HG03108 (cell line): ENCODE results near the gene SLC22A16.

Experiments
- ATAC-seq: cut with Tn5 transposase; IDR thresholded peaks from one replicate; pipeline ENCODE4 v1.9.1; 2021; ENCODE audit warnings: moderate library complexity; ENCODE audit not compliant: unreplicated experiment

SLC22A16 gene

DNA sequence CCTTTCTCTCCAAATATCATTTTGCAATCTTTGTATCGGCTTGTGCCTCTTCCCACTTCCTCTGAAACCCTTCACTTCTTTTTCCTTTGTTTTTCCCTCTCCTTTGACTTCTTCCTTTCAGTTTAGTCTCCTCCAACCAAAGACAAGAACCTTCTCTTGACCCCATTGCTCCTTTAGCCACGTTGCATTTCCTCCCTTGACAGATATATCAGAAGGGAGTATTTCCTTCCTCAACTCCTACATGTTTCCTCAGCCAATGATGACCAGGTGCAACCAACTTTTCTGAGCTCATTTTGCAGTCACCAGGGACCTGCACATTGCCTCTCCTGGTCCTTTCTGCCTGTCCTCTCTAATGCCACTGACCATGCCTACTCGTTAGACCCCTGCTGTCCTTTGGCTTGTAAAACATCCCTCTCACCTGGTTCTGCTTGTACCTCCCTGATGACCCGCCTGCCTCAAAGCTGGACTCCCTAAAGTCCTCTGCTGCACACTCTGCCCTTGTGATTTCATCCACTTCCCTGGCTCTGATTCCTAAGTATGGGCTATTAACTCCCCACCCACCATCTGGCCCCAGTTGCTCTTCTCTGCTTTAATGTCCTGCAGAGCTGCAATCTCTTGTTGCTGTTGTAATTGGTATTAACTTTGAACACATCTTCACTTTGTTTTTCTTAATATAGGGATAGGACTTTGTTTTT lies 27.4 kb downstream of the SLC22A16 start:
- ATAC-seq: no peak

DNA sequence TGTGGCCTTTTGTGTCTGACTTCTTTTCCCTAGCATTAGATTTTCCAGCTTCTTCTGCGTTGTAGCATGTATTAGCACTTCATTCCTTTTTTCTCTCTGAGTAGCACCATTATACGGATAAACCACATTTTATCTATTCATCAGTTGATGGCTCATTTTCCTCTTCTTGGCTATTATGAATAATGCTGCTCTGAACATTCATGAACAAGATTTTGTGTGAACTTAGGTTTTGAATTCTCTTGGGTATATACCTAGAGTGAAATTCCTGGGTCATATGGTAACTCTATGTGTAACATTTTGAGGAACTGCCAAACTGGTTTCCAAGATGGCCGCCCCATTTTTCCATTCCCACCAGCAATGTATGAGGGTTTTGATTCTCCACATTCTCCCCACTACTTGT lies 28.7 kb downstream of the SLC22A16 start:
- no peak for ATAC-seq

DNA sequence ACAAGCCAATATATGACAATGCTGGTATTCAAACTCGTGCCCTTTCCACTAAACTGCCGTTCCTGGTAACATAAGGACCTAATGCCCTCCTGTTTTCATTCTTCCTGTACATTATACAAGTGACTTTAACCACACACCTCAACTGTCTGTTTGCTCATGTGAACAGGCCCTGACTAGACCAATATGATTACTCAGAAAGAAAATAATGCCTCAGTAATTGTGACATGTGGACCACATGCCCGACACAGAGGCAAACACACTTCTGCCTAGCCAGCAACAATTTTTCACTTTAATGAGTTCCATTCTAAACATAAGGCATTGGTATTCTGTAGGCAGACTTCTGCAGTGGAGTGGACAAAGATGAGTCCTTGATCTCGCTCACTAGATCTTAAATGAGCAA lies 30.0 kb downstream of the SLC22A16 start:
- no peak for ATAC-seq

DNA sequence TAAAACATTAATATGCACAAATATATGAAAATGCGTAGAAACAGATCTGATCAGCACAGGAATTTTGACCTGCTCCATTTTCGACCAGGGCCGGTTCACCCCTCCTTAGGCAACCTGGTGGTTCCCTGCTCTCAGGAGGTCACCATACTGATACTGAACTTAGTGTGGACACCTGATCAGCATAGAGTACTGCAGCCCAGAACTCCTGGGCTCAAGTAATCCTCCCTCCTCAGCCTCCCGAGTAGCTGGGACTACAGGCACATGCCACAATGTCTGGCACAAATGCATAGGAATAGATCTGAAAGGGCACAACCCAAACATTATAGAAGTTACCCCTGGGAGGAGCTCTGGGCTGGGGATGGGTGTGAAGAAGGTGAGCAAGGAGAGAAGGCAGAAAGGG lies 36.4 kb downstream of the SLC22A16 start:
- ATAC-seq: no peak

DNA sequence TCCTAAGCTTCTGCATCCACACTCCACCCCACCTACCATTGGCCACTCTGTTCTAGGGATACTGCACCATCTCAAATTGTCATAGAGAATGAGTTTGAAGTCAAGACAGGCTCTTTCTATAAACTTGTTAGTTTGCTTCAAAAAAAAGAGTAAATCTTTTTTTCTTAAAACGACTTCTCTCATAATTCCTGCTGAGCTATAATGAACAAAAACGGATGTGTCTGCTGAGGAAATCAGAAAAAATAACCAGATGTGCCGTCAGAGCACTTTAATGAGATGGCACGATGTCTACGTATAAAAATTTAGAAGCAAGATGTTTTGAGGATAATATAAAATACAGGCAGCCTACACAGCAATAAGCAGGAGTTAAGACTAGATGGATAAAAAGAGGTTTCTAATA lies 37.1 kb downstream of the SLC22A16 start:
- ATAC-seq: no peak

DNA sequence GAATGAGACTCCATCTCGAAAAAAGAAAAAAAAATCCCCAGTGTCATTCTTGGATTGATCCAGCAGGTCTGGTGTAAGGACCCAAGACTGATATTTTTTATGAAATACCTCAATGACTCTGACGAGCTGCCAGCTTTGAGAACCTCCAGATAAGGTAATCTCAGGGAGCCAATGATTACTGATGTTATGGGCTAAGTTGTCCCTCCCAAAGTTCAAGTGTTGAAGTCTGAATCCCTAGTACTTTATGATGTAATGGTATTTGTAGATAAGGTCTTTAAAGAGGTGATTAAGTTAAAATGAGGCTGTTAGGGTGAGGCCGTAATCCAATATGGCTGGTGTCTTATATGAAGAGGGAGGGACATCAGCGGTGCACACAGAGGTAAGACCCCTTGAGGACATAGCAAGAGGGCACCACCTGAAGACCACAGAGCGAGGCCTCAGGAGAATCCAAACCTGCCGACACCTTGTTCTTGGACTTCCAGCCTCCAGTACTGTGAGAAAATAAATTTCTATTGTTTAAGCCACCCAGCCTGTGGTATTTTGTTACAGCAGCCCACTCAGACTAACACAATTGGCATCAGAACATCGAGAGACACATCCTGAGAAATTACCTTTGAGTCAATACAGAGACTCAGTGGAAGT lies 41.3 kb downstream of the SLC22A16 start:
- no peak for ATAC-seq

DNA sequence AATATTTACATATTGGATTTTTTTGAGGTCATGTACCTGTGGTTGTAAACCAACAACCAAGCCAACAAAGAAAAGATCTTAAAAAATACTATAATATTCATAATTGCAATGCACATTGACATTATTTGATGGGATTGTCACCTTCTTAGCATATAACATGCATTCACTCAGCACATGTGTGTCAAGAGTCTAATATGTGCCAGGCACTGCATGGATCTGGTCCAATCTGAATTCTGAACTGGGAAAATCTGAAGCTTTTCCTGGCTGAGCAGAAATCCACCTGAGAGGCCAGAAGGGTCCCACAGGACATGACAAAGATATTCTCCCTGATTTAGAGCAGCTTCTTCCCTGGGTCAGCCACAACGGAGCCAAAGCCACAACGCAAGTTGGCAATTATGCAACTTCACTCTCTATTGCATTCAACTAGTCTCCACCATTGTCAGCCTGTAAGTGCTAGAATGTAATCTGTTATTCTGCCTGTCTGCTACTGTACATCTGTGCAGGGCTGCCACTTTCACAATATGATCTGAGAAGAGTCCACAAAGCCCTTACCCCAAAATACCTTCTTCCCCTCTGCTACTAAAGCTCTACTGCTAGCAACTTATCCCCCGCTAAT lies 44.0 kb downstream of the SLC22A16 start:
- ATAC-seq: no peak

DNA sequence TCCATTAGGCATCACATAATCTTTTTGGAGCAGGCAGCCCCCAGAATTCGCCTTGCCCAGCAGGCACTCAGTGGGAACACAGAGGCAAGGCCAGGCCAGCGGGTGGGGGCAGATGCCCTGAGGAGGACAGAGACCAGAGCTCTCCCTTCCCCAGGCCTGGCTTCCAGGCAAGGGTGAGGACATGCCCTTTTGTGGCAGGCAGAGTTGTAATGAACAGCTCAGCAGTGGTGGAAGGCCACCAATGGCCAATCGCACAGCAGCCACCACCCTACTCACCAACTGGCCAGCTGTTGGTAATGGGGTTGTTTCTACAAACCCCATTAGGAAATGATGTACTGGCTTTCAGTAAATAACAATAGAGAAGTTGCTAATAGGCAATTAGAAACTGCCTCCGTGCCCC lies 45.7 kb downstream of the SLC22A16 start:
- no peak for ATAC-seq

DNA sequence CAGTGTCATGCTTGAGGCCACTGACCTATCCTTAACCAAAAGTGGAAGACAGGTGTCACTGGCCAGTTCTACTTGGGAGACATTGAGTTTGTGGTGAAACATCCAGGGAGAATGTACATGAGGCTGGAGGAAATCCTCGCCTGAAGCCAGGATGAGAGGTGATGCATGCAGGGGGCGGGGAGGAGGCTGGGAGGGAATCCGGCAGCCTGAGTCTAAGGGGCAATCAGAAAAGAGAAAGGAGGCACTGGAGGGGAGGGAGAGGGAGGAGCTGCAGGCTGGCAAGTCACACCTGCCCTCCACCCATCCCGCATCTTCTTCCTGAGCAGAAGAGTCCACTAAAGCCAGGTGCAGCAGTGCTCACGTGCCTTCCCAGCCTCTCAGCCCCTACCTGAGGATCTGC lies 46.2 kb downstream of the SLC22A16 start:
- ATAC-seq: no peak

DNA sequence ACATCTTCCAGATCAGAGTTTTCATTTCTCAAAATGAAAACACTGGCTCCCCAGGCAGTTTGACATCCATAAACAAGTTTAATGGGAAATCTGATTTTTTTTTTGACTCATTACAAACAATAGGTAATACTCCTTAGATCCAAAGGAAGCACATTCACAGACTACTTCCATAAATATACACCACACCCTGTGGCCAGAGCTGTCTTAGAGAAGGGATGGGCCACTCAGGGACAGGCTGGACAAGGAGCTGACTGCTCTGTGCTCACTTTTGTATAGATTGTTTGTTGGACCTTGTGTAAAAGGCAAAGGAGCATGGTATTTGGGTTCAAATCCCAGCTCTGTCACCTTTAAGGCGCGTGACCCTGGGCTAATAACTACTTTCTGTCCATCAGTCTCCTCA lies 48.3 kb downstream of the SLC22A16 start:
- no peak for ATAC-seq

DNA sequence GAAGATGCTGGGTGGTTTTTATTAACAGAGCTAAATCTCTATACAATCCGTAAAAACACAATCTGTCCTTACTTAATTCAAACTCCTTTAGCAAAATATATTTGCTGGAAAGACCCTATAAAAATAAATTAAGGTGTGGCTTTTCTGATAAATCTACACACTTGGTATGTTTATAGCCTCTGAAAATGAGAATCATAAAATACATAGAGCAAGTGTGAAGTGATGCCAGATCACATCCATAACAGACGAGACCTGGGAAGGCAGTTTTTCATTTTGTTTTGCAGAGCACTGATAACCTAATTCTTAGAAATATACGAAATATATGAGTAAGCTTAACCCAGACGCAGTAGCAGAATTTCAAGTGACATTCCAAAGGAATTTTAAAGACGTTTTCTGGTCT lies 50.6 kb downstream of the SLC22A16 start:
- no peak for ATAC-seq

DNA sequence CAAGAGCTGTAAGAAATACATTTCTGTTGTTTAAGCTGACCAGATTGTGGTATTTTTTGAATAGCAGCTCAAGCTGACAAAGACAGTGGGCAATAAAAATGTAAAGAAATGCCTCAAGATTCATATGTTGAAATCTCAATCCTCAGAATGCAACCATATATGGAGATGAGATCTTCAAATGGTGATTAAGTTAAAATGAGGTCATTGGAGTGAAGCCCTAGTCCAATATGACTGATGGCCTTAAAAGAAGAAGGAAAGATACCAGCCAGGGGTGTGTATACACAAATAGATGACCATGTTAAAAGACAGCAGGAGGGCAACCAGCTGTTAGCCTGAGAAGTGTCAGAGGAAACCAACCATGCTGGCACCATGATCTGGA lies 54.0 kb downstream of the SLC22A16 start:
- ATAC-seq: no peak

DNA sequence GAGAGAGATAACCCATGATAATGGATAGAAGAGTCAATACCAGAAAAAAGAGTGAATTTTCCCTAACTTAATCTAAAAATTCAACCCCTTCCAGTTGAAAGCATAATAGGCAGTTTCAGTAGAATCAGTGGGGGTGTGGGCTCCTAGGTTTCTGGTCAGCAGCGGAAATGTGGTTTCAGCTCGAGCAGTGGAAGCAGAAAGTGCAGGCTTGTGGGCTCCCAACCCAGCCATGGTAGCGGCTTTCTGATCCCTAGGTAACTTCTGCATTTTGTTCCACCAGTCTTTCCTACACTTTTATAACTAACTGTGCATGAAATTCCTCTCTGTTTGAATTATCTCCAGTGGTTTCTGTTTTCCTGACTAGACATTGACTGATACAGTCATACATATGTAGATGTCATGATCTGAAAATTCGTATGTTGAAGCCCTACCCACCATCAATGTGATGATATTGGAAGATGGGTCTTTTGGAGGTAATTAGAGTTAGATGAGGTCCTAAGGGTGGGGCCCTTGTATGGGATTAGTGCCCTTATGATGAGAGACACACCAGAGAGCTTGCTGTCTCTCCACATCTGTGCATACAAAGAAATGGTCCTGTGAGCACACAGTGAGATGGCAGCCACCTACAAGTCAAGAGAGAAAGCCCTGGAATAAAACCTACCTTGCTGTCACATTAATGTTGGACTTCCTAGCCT lies 54.5 kb downstream of the SLC22A16 start:
- no peak for ATAC-seq

DNA sequence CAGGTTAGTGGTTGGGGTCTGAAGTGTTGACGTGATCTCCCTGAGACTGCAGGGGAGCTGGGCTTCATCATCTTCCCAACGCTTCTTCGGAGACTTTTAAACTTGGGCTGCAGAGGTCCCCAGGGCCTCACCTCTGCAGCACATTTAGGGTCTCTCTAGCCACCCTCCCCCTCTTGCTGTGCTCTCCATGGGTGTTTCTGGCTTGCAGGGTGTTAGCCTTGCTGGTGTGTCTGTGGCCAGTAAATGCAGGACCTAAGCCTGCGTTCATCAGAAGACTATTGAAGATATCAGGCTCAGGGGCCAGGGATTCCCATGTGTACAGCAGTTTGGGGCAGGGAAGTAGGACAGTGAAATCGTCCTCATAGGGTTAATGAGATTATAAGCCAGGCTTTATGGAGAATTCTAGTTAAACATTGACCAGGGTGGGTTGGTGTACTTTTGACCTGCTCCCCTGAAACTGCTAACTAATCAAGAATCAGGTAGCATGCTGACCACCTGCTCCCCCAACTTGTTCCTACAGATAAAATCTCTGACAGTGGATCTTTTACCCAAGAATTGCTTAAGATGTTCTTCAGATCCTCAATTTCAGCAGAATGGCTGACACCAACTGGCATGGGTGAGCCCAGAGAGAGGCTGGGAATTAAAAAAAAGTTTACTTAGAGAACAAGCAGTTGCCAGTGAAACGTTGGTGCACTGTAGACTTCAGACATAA lies 57.2 kb downstream of the SLC22A16 start:
- no peak for ATAC-seq

DNA sequence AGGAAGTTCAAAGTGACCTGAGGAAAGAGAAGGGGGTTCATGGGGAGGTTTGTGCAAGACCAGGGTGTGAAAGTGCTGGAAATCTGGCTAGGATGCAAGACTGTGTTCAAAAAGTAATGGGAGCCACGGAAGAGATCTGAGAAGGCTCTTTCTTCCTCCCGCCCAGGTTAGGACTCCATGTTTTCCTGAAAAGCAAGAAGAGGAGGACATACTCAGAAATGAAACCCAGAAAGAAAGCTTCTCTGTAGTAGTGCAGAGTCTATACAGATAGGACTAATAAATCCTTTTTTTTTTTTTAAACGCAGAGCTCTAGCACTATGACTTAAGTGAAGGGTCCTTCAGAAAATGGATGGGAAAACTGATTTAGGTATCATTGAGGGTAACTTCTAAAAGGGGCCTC lies 57.8 kb downstream of the SLC22A16 start:
- ATAC-seq: no peak

DNA sequence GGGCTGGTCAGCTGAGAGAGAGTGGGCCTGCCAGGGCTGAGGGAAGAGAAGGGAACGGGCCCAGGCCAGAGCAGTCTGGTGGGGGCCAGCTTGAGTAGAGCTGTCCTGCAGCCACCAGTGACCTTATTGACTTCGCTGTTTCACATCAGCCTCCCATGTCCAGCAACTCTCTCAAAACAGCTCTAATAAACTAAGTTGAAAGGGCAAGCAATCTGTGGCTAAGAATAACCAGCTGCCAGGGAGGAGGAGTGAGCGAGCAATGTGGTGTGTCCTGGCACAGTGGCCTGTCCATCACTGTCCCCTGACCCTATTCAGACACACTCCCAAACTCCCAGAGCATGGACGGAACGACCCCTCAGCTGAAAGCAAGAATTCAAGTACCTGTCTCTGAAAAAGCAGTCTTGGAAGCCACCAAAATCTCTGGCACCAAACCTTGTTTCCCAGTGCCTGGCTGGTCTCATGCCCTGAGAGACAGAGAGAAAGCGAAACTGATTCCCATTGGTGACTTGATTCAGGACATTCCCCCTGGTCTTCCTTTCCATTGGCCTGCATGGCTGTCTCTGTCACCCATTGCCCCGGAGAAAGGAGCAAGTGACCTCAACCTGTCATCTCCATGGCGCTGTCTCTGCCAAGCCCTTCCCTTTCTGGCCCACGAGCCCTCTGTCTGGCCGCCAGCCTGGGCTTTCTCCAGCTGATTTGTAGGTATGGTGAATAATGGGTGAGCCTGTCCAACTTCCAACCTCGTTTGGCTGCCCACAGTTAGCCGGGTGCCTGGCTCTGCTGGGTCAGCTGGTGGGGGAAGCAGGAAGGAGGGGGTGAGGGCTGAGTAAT lies 61.1 kb downstream of the SLC22A16 start, which contains the start of gene DDO:
Gene DDO, minus strand, starts transcription at position 490 of the 831 bp plus-strand sequence. CDS start 2,113 bp downstream, outside the sequence.
- ATAC-seq: peak; percentile 43

DNA sequence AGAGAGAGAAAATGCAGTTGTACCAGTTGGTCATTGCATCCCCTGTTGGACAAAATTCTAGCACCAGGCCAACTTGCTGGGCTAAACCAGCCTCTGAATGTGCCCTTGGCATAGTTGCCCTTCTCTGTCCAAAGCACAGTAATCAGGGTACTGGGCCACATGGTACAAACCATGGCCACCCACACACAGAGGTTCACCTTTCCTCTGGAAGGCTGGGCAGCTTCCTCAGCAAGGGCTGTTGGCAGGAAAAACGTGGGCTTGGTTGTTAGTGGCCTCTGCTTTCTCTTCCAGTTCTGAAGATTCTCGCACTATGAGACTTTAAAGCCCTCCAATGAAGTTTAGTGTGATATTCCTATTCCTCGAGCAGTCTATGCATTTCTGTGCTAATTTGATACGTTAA lies 61.7 kb downstream of the SLC22A16 start:
- no peak for ATAC-seq

DNA sequence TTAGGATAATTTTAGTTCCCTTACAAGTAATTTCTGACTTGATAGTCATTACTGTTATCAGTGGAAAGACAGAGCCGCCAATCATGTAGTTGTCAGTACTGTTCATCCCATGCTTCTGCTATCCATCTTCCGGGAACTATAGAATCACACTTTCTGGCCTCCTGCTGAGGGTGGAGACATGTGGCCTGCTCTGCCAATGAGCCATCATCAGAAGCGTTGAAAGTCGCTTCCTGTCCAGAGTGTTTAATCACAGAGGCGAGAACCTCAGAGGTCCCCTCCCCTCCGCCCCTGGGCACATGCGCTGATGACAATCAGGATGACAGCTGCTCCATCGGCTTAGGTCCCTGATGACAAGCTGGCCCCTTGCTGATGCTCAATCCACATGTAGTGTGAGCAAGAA lies 64.1 kb downstream of the SLC22A16 start:
- ATAC-seq: no peak

DNA sequence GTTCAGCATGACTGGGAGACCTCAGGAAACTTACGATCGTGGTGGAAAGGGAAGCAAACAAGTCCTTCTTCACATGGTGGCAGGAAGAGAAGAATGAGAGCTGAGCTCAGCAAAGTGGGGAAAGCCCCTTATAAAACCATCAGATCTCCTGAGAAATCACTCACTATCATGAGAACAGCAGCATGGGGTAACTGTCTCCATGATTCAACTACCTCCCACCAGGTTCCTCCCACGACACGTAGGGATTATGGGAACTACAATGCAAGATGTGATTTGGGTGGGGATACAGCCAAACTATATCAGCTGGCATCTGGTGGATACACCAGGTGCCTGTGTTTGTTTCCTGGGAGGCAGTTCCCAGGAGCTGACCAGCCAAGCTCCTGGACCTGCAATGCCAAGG lies 65.9 kb downstream of the SLC22A16 start:
- ATAC-seq: no peak

DNA sequence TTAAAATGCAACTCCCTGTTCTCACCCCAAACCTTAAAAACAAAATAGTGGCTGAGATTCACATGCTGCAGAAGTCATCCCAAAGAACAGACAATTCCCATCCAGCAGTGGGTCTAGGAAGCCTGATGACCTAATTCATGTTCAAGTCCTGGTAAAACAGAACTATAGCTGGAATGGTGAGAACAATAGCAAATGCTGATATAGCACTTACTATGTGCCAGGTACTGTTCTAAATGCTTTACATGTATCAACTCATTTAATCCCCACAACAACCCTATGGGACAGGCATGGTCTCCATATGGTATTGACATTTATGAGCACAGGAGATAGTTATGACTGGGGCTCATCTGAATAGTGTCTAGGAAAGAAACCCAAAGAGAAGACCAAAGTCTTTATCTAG lies 66.6 kb downstream of the SLC22A16 start:
- no peak for ATAC-seq
